ENCODE results near the gene KRTAP25-1. TPM values are rescaled to one million over a fixed set of nuclear protein-coding genes. Genes with fewer than 3 reads are reported as not detected.
A peak's percentile ranks its signal among the peaks of the same experiment; 100 is the strongest.

Gene KRTAP25-1
- total and polyA plus RNA-seq, 3 experiments from 2014 or later: not detected

- H3K4me3 ChIP-seq (ENCODE audit: low read length): no peak overlapping the region
- Mint-ChIP-seq H3K4me3 (no peak overlapping the region), H3K36me3 (peaks cover 0 to 6% (median 0%) of the 10 kb centered on the region in 3 donors), H3K27ac (peak overlapping the region in 1 of 8 donors; percentile 34), H3K4me1 (no peaks in the 10 kb centered on the region), H3K27me3 (no peaks in the 10 kb centered on the region), H3K9me3 (peaks cover 0 to 7% (median 2%) of the 10 kb centered on the region in 5 donors)
- CTCF ChIA-PET: no interaction called here
- H3K9me3 ChIP-seq (ENCODE audit: low read length): no peaks in the 10 kb centered on the region
- H3K4me1 ChIP-seq (ENCODE audit: insufficient read depth, low read length): no peaks in the 10 kb centered on the region
- POLR2A ChIA-PET: no interaction called here
- no peaks in the 10 kb centered on the region for H3K27me3 ChIP-seq (ENCODE audit: insufficient read depth, low read length, poor library complexity, severe bottlenecking)
- DNase-seq: no peak
- H3K36me3 ChIP-seq (ENCODE audit: insufficient read depth, low read length): no peaks in the 10 kb centered on the region
- H3K27ac ChIP-seq (ENCODE audit: low read depth, low read length): no peak overlapping the region
Measured at GRCh38 chr21:30269803-30270530, 19.3 kb downstream of the KRTAP25-1 start.

GRCh38 chr21:30268608-30269197 lies 20.6 kb downstream of the KRTAP25-1 start:
- no peaks in the 10 kb centered on the region for H3K9me3 ChIP-seq (ENCODE audit: low read length)
- ChIA-PET CTCF (no interaction called here), POLR2A (no interaction called here)
- no peaks in the 10 kb centered on the region for H3K27me3 Mint-ChIP-seq
- peaks cover 0 to 8% (median 5%) of the 10 kb centered on the region in 5 donors for H3K9me3 Mint-ChIP-seq
- no peak overlapping the region for H3K27ac ChIP-seq (ENCODE audit: low read depth, low read length)
- peaks cover 0 to 6% (median 0%) of the 10 kb centered on the region in 3 donors for H3K36me3 Mint-ChIP-seq
- no peaks in the 10 kb centered on the region for H3K4me1 Mint-ChIP-seq
- no peaks in the 10 kb centered on the region for H3K36me3 ChIP-seq (ENCODE audit: insufficient read depth, low read length)
- H3K27me3 ChIP-seq (ENCODE audit: insufficient read depth, low read length, poor library complexity, severe bottlenecking): no peaks in the 10 kb centered on the region
- no peaks in the 10 kb centered on the region for H3K4me1 ChIP-seq (ENCODE audit: insufficient read depth, low read length)
- DNase-seq: no peak
- no peak overlapping the region for H3K27ac Mint-ChIP-seq
- H3K4me3 ChIP-seq (ENCODE audit: low read length): no peak overlapping the region
- H3K4me3 Mint-ChIP-seq: no peak overlapping the region

- Mint-ChIP-seq H3K27me3 (no peaks in the 10 kb centered on the region), H3K36me3 (no peaks in the 10 kb centered on the region), H3K4me1 (no peaks in the 10 kb centered on the region), H3K4me3 (no peak overlapping the region), H3K9me3 (peaks cover 0 to 9% (median 4%) of the 10 kb centered on the region in 5 donors), H3K27ac (no peak overlapping the region)
- no peaks in the 10 kb centered on the region for H3K4me1 ChIP-seq (ENCODE audit: insufficient read depth, low read length)
- H3K4me3 ChIP-seq (ENCODE audit: low read length): no peak overlapping the region
- no peak overlapping the region for H3K27ac ChIP-seq (ENCODE audit: low read depth, low read length)
- no peaks in the 10 kb centered on the region for H3K9me3 ChIP-seq (ENCODE audit: low read length)
- POLR2A ChIA-PET: no interaction called here
- no peak for DNase-seq
- no peaks in the 10 kb centered on the region for H3K36me3 ChIP-seq (ENCODE audit: insufficient read depth, low read length)
- H3K27me3 ChIP-seq (ENCODE audit: insufficient read depth, low read length, poor library complexity, severe bottlenecking): no peaks in the 10 kb centered on the region
- CTCF ChIA-PET: no interaction called here
Measured at GRCh38 chr21:30257773-30258172, 31.5 kb downstream of the KRTAP25-1 start.

GRCh38 chr21:30256100-30256499 lies 33.2 kb downstream of the KRTAP25-1 start:
- H3K36me3 ChIP-seq (ENCODE audit: insufficient read depth, low read length): no peaks in the 10 kb centered on the region
- ChIA-PET POLR2A (no interaction called here), CTCF (no interaction called here)
- H3K27me3 Mint-ChIP-seq: no peaks in the 10 kb centered on the region
- H3K4me3 Mint-ChIP-seq: no peak overlapping the region
- H3K9me3 ChIP-seq (ENCODE audit: low read length): no peaks in the 10 kb centered on the region
- no peak overlapping the region for H3K4me3 ChIP-seq (ENCODE audit: low read length)
- no peak overlapping the region for H3K27ac ChIP-seq (ENCODE audit: low read depth, low read length)
- no peaks in the 10 kb centered on the region for H3K4me1 Mint-ChIP-seq
- no peaks in the 10 kb centered on the region for H3K4me1 ChIP-seq (ENCODE audit: insufficient read depth, low read length)
- no peaks in the 10 kb centered on the region for H3K36me3 Mint-ChIP-seq
- no peaks in the 10 kb centered on the region for H3K27me3 ChIP-seq (ENCODE audit: insufficient read depth, low read length, poor library complexity, severe bottlenecking)
- H3K9me3 Mint-ChIP-seq: peaks cover 0 to 9% (median 4%) of the 10 kb centered on the region in 5 donors
- DNase-seq: no peak
- no peak overlapping the region for H3K27ac Mint-ChIP-seq

GRCh38 chr21:30255679-30256078 lies 33.6 kb downstream of the KRTAP25-1 start:
- no peak overlapping the region for H3K27ac ChIP-seq (ENCODE audit: low read depth, low read length)
- Mint-ChIP-seq H3K36me3 (no peaks in the 10 kb centered on the region), H3K27ac (no peak overlapping the region), H3K4me1 (no peaks in the 10 kb centered on the region), H3K9me3 (peaks cover 0 to 9% (median 4%) of the 10 kb centered on the region in 5 donors), H3K4me3 (no peak overlapping the region), H3K27me3 (no peaks in the 10 kb centered on the region)
- H3K4me1 ChIP-seq (ENCODE audit: insufficient read depth, low read length): no peaks in the 10 kb centered on the region
- ChIA-PET POLR2A (no interaction called here), CTCF (no interaction called here)
- H3K9me3 ChIP-seq (ENCODE audit: low read length): no peaks in the 10 kb centered on the region
- DNase-seq: no peak
- H3K36me3 ChIP-seq (ENCODE audit: insufficient read depth, low read length): no peaks in the 10 kb centered on the region
- no peaks in the 10 kb centered on the region for H3K27me3 ChIP-seq (ENCODE audit: insufficient read depth, low read length, poor library complexity, severe bottlenecking)
- H3K4me3 ChIP-seq (ENCODE audit: low read length): no peak overlapping the region

GRCh38 chr21:30251781-30252180 lies 37.5 kb downstream of the KRTAP25-1 start:
- DNase-seq: no peak
- no peaks in the 10 kb centered on the region for H3K4me1 Mint-ChIP-seq
- no peak overlapping the region for H3K27ac Mint-ChIP-seq
- no peaks in the 10 kb centered on the region for H3K27me3 Mint-ChIP-seq
- H3K4me1 ChIP-seq (ENCODE audit: insufficient read depth, low read length): no peaks in the 10 kb centered on the region
- H3K9me3 Mint-ChIP-seq: peaks cover 0 to 17% (median 4%) of the 10 kb centered on the region in 5 donors
- ChIA-PET CTCF (no interaction called here), POLR2A (no interaction called here)
- H3K9me3 ChIP-seq (ENCODE audit: low read length): no peaks in the 10 kb centered on the region
- H3K4me3 ChIP-seq (ENCODE audit: low read length): no peak overlapping the region
- no peaks in the 10 kb centered on the region for H3K27me3 ChIP-seq (ENCODE audit: insufficient read depth, low read length, poor library complexity, severe bottlenecking)
- H3K4me3 Mint-ChIP-seq: no peak overlapping the region
- H3K36me3 ChIP-seq (ENCODE audit: insufficient read depth, low read length): no peaks in the 10 kb centered on the region
- H3K36me3 Mint-ChIP-seq: no peaks in the 10 kb centered on the region
- no peak overlapping the region for H3K27ac ChIP-seq (ENCODE audit: low read depth, low read length)

- H3K4me1 ChIP-seq (ENCODE audit: insufficient read depth, low read length): no peaks in the 10 kb centered on the region
- no peaks in the 10 kb centered on the region for H3K9me3 ChIP-seq (ENCODE audit: low read length)
- H3K36me3 Mint-ChIP-seq: no peaks in the 10 kb centered on the region
- H3K4me1 Mint-ChIP-seq: no peaks in the 10 kb centered on the region
- H3K27me3 ChIP-seq (ENCODE audit: insufficient read depth, low read length, poor library complexity, severe bottlenecking): no peaks in the 10 kb centered on the region
- H3K9me3 Mint-ChIP-seq: peaks cover 0 to 17% (median 3%) of the 10 kb centered on the region in 5 donors
- H3K27ac Mint-ChIP-seq: no peak overlapping the region
- no peak overlapping the region for H3K4me3 ChIP-seq (ENCODE audit: low read length)
- no peak overlapping the region for H3K27ac ChIP-seq (ENCODE audit: low read depth, low read length)
- H3K27me3 Mint-ChIP-seq: no peaks in the 10 kb centered on the region
- no peak for DNase-seq
- CTCF ChIA-PET: no interaction called here
- POLR2A ChIA-PET: no interaction called here
- H3K4me3 Mint-ChIP-seq: no peak overlapping the region
- no peaks in the 10 kb centered on the region for H3K36me3 ChIP-seq (ENCODE audit: insufficient read depth, low read length)
Measured at GRCh38 chr21:30249936-30250335, 39.4 kb downstream of the KRTAP25-1 start.

GRCh38 chr21:30248844-30249243 lies 40.5 kb downstream of the KRTAP25-1 start:
- no peak overlapping the region for H3K4me3 ChIP-seq (ENCODE audit: low read length)
- CTCF ChIA-PET: no interaction called here

More at GRCh38 chr21:30248844-30249243, 40.5 kb downstream of the KRTAP25-1 start:
- Histone ChIP-seq H3K4me1 (ENCODE audit: insufficient read depth, low read length) (no peaks in the 10 kb centered on the region), H3K9me3 (ENCODE audit: low read length) (no peaks in the 10 kb centered on the region), H3K27me3 (ENCODE audit: insufficient read depth, low read length, poor library complexity, severe bottlenecking) (no peaks in the 10 kb centered on the region), H3K27ac (ENCODE audit: low read depth, low read length) (no peak overlapping the region), H3K36me3 (ENCODE audit: insufficient read depth, low read length) (no peaks in the 10 kb centered on the region)
- H3K27ac Mint-ChIP-seq: no peak overlapping the region
- POLR2A ChIA-PET: no interaction called here
- no peaks in the 10 kb centered on the region for H3K4me1 Mint-ChIP-seq
- peaks cover 0 to 17% (median 5%) of the 10 kb centered on the region in 5 donors for H3K9me3 Mint-ChIP-seq
- H3K36me3 Mint-ChIP-seq: no peaks in the 10 kb centered on the region
- H3K4me3 Mint-ChIP-seq: no peak overlapping the region
- DNase-seq: no peak
- no peaks in the 10 kb centered on the region for H3K27me3 Mint-ChIP-seq
